Neural progenitor cell (in vitro differentiated cells): ENCODE measurements around the gene MAPK7.

ENCODE experiments used
- EZH2 ChIP-seq: fragments of 200-600 bp; sonication (generic); IDR thresholded peaks from 2 replicates; pipeline ENCODE4 v1.6.1; 2017; ENCODE audit warnings: antibody characterized with exemption, mild to moderate bottlenecking, moderate library complexity
- TF ChIP-seq, protein P1 (sequence below): fragments of 200-600 bp; sonication (generic); IDR thresholded peaks from 2 replicates; pipeline ENCODE4 v1.5.1; 2017; ENCODE audit warnings: antibody characterized with exemption, mild to moderate bottlenecking

DNA sequence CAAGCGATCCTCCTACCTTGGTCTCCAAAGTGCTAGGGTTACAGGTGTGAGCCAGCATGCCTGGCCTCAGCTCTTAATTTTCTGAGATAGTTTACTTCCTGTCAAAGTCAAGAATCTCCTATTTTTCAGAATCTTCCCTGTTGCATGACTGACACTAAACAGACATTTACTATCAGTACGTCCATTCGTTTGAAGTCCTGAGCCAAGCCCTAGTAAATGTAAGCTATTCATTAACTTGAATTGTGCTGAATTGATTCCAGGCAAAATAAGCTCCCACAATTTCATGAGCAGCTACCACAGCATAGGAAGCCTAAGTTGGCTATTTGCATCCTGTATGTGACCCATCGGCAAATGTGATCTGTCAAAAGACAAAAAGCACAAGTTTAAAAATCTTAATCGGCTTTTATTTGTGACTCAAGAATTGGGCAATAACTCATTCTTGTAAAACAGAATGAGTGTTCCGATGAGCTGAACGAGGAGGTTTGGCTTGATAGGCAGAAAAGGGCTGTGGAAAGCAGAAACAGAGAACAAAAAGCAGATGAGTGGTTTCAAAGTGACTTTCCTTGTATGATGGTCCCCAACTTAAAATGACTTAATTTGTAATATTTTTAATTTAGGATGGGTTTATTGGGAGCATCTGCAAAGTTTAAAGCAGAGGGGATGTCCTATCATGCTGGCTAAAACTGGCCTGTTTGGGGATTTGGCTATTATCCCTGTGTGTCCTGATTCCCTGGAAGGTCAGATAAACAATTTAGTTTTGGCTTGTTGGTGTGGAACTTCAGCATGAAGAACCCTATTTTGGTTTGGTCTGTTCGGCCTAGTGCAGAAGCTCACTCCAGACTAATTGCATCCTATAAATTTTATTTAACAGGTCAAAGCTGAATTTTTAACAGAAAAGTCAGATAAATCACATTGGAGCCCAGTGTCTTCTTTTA is 46.9 kb downstream of the MAPK7 start:
- TF ChIP-seq, protein P1, sequence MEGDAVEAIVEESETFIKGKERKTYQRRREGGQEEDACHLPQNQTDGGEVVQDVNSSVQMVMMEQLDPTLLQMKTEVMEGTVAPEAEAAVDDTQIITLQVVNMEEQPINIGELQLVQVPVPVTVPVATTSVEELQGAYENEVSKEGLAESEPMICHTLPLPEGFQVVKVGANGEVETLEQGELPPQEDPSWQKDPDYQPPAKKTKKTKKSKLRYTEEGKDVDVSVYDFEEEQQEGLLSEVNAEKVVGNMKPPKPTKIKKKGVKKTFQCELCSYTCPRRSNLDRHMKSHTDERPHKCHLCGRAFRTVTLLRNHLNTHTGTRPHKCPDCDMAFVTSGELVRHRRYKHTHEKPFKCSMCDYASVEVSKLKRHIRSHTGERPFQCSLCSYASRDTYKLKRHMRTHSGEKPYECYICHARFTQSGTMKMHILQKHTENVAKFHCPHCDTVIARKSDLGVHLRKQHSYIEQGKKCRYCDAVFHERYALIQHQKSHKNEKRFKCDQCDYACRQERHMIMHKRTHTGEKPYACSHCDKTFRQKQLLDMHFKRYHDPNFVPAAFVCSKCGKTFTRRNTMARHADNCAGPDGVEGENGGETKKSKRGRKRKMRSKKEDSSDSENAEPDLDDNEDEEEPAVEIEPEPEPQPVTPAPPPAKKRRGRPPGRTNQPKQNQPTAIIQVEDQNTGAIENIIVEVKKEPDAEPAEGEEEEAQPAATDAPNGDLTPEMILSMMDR, result no peak
- TF ChIP-seq EZH2, result no peak
